HuH-7 (cell line): ENCODE measurements around the gene TMEM131L.
A peak's percentile ranks its signal among the peaks of the same experiment; 100 is the strongest.
"Not testable (repeated sequence)": the region's sequence is repeated elsewhere in the genome, so short reads cannot be mapped to it uniquely, and the experiment has no call there.

Experiments used
- DNase-seq: peaks from one replicate; pipeline ENCODE4 v3.0.0; 2011; ENCODE audit warnings: low spot score

TMEM131L gene

GRCh38 chr4:153661908-153662307 is 195.7 kb downstream of the TMEM131L start:
- DNase-seq, result no peak

- DNase-seq, result no peak
Observed at GRCh38 chr4:153663667-153664066, 197.5 kb downstream of the TMEM131L start.

DNA sequence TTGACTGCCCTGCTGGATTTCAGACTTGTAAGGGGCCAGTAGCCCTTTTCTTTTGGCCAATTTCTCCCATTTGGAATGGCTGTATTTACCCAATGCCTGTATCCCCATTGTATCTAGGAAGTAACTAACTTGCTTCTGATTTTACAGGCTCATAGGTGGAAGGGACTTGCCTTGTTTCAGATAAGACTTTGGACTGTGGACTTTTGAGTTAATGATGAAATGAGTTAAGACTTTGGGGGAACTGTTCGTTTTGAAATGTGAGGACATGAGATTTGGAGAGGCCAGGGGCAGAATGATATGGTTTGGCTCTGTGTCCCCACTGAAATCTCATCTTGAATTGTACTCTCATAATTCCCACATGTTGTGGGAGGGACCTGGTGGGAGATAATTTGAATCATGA is 200.3 kb downstream of the TMEM131L start:
- DNase-seq, result not testable (repeated sequence)

- DNase-seq, result no peak
Observed at GRCh38 chr4:153668647-153669046, 202.5 kb downstream of the TMEM131L start.

- no peak for DNase-seq
Observed at GRCh38 chr4:153669838-153670237, 203.7 kb downstream of the TMEM131L start.

DNA sequence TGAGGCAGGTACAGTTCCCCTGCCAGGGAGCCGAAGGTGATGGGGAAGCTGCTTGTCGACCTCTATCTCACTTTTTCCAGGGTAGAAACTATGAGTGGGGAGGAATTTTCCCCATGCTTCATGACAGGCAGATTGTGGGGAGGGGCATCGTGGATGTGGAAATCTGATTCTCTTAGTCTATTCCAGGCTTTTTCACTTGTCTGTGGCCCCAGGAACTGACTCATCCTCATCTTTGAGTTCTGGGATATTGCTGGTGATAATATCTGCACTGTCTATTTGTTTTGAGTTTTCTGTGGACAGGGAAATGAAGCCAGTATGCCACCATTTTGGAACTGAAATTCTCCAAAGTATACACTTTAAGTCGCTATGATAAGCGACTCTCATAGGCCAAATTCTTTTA is 210.3 kb downstream of the TMEM131L start:
- DNase-seq, result no peak

GRCh38 chr4:153676984-153677383 is 210.8 kb downstream of the TMEM131L start:
- DNase-seq, result no peak

- DNase-seq, result no peak
Observed at GRCh38 chr4:153679486-153679885, 213.3 kb downstream of the TMEM131L start.

- no peak for DNase-seq
Observed at GRCh38 chr4:153683763-153684181, 217.6 kb downstream of the TMEM131L start.

- peak; percentile 45 for DNase-seq
Observed at GRCh38 chr4:153684182-153684970, 218.2 kb downstream of the TMEM131L start, which contains the start of gene TLR2. Gene TLR2 (plus strand): TSS chr4:153684280. CDS start chr4:153702908, 18,628 bp downstream.

- DNase-seq, result no peak
Observed at GRCh38 chr4:153684971-153685371, 218.8 kb downstream of the TMEM131L start.
